Tibial nerve (tissue), 4 donors: Measurements from ENCODE around the gene CFAP70. TPM values are rescaled to one million over a fixed set of nuclear protein-coding genes. Genes with fewer than 3 reads are reported as not detected.

Experiments used
- DNase-seq, 2 donors: peaks; one replicate each; pipeline ENCODE4 v3.0.0-alpha.2; 2019; ENCODE audit warnings: low spot score in 2 of 2
- H3K27ac ChIP-seq, 4 donors: fragments of 200-600 bp; sonication (generic) in 3 of 4; one replicate each; pipeline ENCODE4 v1.5.1; 2017 to 2019; ENCODE audit warnings: mild to moderate bottlenecking in 1 of 4
- H3K27me3 ChIP-seq, 2 donors: fragments of 200-600 bp; sonication (generic) in 1 of 2; one replicate each; pipeline versions ENCODE4 v1.5.1 to v1.6.0; 2017 to 2019
- H3K36me3 ChIP-seq, 3 donors: fragments of 200-600 bp; sonication (generic); one replicate each; pipeline ENCODE4 v1.5.1; 2018 to 2019
- H3K4me1 ChIP-seq, 4 donors: fragments of 200-600 bp; sonication (generic) in 3 of 4; one replicate each; pipeline ENCODE4 v1.5.1; 2017 to 2019
- H3K4me3 ChIP-seq, 4 donors: fragments of 200-600 bp; sonication (generic) in 3 of 4; one replicate each; pipeline ENCODE4 v1.5.1; 2017 to 2019; ENCODE audit warnings: mild to moderate bottlenecking in 1 of 4, moderate library complexity in 1 of 4
- H3K9me3 ChIP-seq, 4 donors: fragments of 200-600 bp; sonication (generic) in 3 of 4; one replicate each; pipeline ENCODE4 v1.5.1; 2017 to 2019
- CTCF ChIP-seq, 5 experiments: fragments of 200-600 bp in 3 of 5; fragments of 450-650 bp in 2 of 5; sonication (generic) in 3 of 5; IDR thresholded peaks; one replicate each; pipeline ENCODE4 v1.5.1; 2016 to 2019; ENCODE audit warnings: antibody characterized with exemption in 5 of 5, mild to moderate bottlenecking in 3 of 5, moderate library complexity in 2 of 5
- EP300 ChIP-seq, 2 donors: sonication (generic); formaldehyde crosslinking; IDR thresholded peaks; one replicate each; pipeline ENCODE4 v1.6.1; 2017; ENCODE audit warnings: antibody characterized with exemption in 2 of 2, mild to moderate bottlenecking in 1 of 2
- POLR2A ChIP-seq, 2 donors: fragments of 450-650 bp; IDR thresholded peaks; one replicate each; pipeline ENCODE4 v1.6.1; 2017; ENCODE audit warnings: antibody characterized with exemption in 2 of 2, mild to moderate bottlenecking in 2 of 2, moderate library complexity in 2 of 2
- WGBS, 2 donors: methylation state at CpG; one replicate each; pipeline ENCODE4 v1.1.5; 2018; 5-methylcytosine and 5-hydroxymethylcytosine counted together
- small RNA-seq: library from RNA; depleted of rRNA; stranded (forward); fragments of <200 nt; gene quantifications from one replicate; pipeline ENCODE3, GENCODE V24; 2016
- total RNA-seq, 4 donors: library from RNA; depleted of rRNA; stranded (reverse); fragments of >200 nt; gene quantifications; one replicate each; pipeline ENCODE4 v1.1.0, GENCODE V29; 2016

CFAP70 gene
- total RNA-seq, 4 donors from 2014 or later: 3.8 to 14.9 (median 6.6) TPM

GRCh38 chr10:73209705-73210104 lies 149.0 kb downstream of the CFAP70 start:
- Histone ChIP-seq H3K36me3 (peaks cover 0 to 69% (median 2%) of the 10 kb centered on the region in 3 donors), H3K9me3 (no peaks in the 10 kb centered on the region), H3K4me1 (no peaks in the 10 kb centered on the region), H3K27me3 (no peaks in the 10 kb centered on the region), H3K4me3 (no peak overlapping the region), H3K27ac (no peak overlapping the region)
- no peak for TF ChIP-seq POLR2A (IDR thresholded peaks at IDR 0.05)
- no peak for TF ChIP-seq EP300 (IDR thresholded peaks at IDR 0.05)
- no peak for TF ChIP-seq CTCF (IDR thresholded peaks at IDR 0.05)
- WGBS, 2 donors: 41 to 47% methylated on average over 1 of the region's 1 CpG
- DNase-seq: no peak

DNA sequence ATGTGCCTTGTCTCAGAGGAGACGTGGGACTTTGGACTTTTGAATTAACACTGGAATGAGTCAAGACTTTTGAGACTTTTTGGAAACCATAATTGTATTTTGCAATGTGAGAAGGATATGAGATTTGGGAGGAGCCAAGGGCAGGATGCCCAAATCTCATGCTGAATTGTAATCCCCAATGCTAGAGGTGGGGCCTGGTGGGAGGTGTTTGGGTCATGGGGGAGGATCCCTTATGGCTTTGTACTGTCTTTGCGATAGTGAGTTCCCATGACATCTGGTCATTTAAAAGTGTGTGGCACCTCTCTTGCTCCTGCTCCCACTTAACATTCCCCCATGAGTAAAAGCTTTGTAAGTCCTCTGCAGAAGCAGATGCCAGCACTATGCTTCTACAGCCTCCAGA lies 150.8 kb downstream of the CFAP70 start:
- 74 to 90% methylated on average over 2 of the region's 2 CpGs for WGBS, 2 donors
- TF ChIP-seq POLR2A (IDR thresholded peaks at IDR 0.05): no peak
- no peak for TF ChIP-seq EP300 (IDR thresholded peaks at IDR 0.05)
- no peak for TF ChIP-seq CTCF (IDR thresholded peaks at IDR 0.05)
- Histone ChIP-seq H3K4me1 (no peaks in the 10 kb centered on the region), H3K4me3 (no peak overlapping the region), H3K36me3 (peaks cover 0 to 66% (median 2%) of the 10 kb centered on the region in 3 donors), H3K27ac (no peak overlapping the region), H3K9me3 (no peaks in the 10 kb centered on the region), H3K27me3 (no peaks in the 10 kb centered on the region)
- DNase-seq: no peak

GRCh38 chr10:73206385-73206784 lies 152.3 kb downstream of the CFAP70 start:
- TF ChIP-seq CTCF (IDR thresholded peaks at IDR 0.05): no peak
- TF ChIP-seq POLR2A (IDR thresholded peaks at IDR 0.05): no peak
- TF ChIP-seq EP300 (IDR thresholded peaks at IDR 0.05): no peak
- no peaks in the 10 kb centered on the region for H3K27me3 ChIP-seq
- DNase-seq: no peak
- H3K4me1 ChIP-seq: no peaks in the 10 kb centered on the region
- WGBS, 2 donors: 100% methylated on average over 5 of the region's 5 CpGs
- no peak overlapping the region for H3K4me3 ChIP-seq
- peaks cover 0 to 69% (median 2%) of the 10 kb centered on the region in 3 donors for H3K36me3 ChIP-seq
- no peaks in the 10 kb centered on the region for H3K9me3 ChIP-seq
- no peak overlapping the region for H3K27ac ChIP-seq

GRCh38 chr10:73205890-73206289 lies 152.8 kb downstream of the CFAP70 start:
- no peak for TF ChIP-seq CTCF (IDR thresholded peaks at IDR 0.05)
- no peak for TF ChIP-seq POLR2A (IDR thresholded peaks at IDR 0.05)
- no peak for TF ChIP-seq EP300 (IDR thresholded peaks at IDR 0.05)
- H3K4me3 ChIP-seq: no peak overlapping the region
- H3K27me3 ChIP-seq: no peaks in the 10 kb centered on the region
- H3K36me3 ChIP-seq: peaks cover 0 to 66% (median 2%) of the 10 kb centered on the region in 3 donors
- WGBS, 2 donors: 88 to 100% methylated on average over 1 of the region's 1 CpG
- no peak overlapping the region for H3K27ac ChIP-seq
- DNase-seq: no peak
- no peaks in the 10 kb centered on the region for H3K4me1 ChIP-seq
- H3K9me3 ChIP-seq: no peaks in the 10 kb centered on the region

- peaks cover 0 to 66% (median 2%) of the 10 kb centered on the region in 3 donors for H3K36me3 ChIP-seq
- TF ChIP-seq POLR2A (IDR thresholded peaks at IDR 0.05) (no peak), CTCF (IDR thresholded peaks at IDR 0.05) (no peak), EP300 (IDR thresholded peaks at IDR 0.05) (no peak)
- no peak overlapping the region for H3K27ac ChIP-seq
- DNase-seq: no peak
- H3K4me3 ChIP-seq: no peak overlapping the region
- H3K9me3 ChIP-seq: no peaks in the 10 kb centered on the region
- no peaks in the 10 kb centered on the region for H3K27me3 ChIP-seq
- 89 to 95% methylated on average over 3 of the region's 3 CpGs for WGBS, 2 donors
- H3K4me1 ChIP-seq: no peaks in the 10 kb centered on the region
Observed at GRCh38 chr10:73205081-73205480, 153.6 kb downstream of the CFAP70 start.

Small RNA genes lying within 50 kb of the gene (small RNA-seq; reads per million reads assigned to genes)
- not detected for gene RF00019
- gene RNU6-833P: not detected

Other genes with a start within 250 kb of the CFAP70 start
- gene NUDT13, start 248.4 kb downstream of the CFAP70 start, total RNA-seq: 10 to 100 TPM in 1 of 4 donors, 1 to 10 TPM in 3; 1.2 to 10.5 (median 4.2) TPM
- 10 to 100 TPM; 28.2 to 40.8 (median 29.7) TPM for gene ECD, start 190.9 kb downstream of the CFAP70 start, total RNA-seq
- gene FAM149B1, start 190.7 kb downstream of the CFAP70 start, total RNA-seq: 10 to 100 TPM; 11.0 to 27.1 (median 25.0) TPM
- gene DNAJC9, start 111.6 kb downstream of the CFAP70 start, total RNA-seq: 10 to 100 TPM; 11.8 to 24.0 (median 15.2) TPM
- gene MRPS16, start 106.2 kb downstream of the CFAP70 start, total RNA-seq: 10 to 100 TPM; 32.0 to 34.7 (median 34.2) TPM
- 100 to 1,000 TPM in 2 of 4 donors, 10 to 100 TPM in 2; 82.7 to 141 (median 114) TPM for gene ANXA7, start 55.2 kb upstream of the CFAP70 start, total RNA-seq
- gene MSS51, start 74.7 kb upstream of the CFAP70 start, total RNA-seq: 1 to 10 TPM; 1.8 to 3.3 (median 3.0) TPM
- gene PPP3CB, start 137.2 kb upstream of the CFAP70 start, total RNA-seq: 10 to 100 TPM; 47.1 to 75.6 (median 68.0) TPM
- 100 to 1,000 TPM in 3 of 4 donors, 10 to 100 TPM in 1; 96.6 to 172 (median 125) TPM for gene USP54, start 232.5 kb upstream of the CFAP70 start, total RNA-seq